ENCODE results near the gene C9orf152. TPM values are rescaled to one million over a fixed set of nuclear protein-coding genes. Genes with fewer than 3 reads are reported as not detected.

The C9orf152 gene
- total and polyA plus RNA-seq, 2 of the 13 experiments (the other 11 are each of a cell fraction or from before 2014, with no cell fraction given): 0.24 to 0.48 TPM

DNA sequence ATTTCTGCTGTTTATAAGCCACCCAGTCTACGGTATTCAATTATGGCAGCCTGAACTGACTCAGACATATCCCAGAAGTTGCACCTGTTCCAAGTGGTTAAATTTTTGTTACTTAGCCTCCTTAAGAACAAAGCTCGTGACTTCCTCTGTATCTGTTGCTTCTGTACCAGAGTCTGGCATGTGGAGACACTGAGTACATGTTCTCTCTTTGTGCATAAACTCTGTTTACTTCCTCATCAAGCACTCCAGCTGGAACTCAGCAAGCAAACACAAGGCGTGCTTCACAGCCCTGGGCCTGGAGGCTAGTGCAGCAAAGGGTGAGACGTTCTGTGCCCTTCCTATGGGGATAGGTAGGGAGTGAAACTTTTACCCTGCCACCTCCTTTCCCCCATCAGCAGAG lies 19.0 kb downstream of the C9orf152 start (continued):
- TF ChIP-seq, protein P1, sequence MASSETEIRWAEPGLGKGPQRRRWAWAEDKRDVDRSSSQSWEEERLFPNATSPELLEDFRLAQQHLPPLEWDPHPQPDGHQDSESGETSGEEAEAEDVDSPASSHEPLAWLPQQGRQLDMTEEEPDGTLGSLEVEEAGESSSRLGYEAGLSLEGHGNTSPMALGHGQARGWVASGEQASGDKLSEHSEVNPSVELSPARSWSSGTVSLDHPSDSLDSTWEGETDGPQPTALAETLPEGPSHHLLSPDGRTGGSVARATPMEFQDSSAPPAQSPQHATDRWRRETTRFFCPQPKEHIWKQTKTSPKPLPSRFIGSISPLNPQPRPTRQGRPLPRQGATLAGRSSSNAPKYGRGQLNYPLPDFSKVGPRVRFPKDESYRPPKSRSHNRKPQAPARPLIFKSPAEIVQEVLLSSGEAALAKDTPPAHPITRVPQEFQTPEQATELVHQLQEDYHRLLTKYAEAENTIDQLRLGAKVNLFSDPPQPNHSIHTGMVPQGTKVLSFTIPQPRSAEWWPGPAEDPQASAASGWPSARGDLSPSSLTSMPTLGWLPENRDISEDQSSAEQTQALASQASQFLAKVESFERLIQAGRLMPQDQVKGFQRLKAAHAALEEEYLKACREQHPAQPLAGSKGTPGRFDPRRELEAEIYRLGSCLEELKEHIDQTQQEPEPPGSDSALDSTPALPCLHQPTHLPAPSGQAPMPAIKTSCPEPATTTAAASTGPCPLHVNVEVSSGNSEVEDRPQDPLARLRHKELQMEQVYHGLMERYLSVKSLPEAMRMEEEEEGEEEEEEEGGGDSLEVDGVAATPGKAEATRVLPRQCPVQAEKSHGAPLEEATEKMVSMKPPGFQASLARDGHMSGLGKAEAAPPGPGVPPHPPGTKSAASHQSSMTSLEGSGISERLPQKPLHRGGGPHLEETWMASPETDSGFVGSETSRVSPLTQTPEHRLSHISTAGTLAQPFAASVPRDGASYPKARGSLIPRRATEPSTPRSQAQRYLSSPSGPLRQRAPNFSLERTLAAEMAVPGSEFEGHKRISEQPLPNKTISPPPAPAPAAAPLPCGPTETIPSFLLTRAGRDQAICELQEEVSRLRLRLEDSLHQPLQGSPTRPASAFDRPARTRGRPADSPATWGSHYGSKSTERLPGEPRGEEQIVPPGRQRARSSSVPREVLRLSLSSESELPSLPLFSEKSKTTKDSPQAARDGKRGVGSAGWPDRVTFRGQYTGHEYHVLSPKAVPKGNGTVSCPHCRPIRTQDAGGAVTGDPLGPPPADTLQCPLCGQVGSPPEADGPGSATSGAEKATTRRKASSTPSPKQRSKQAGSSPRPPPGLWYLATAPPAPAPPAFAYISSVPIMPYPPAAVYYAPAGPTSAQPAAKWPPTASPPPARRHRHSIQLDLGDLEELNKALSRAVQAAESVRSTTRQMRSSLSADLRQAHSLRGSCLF (CRISPR knock-in tag; IDR thresholded peaks at IDR 0.05; ENCODE audit: borderline replicate concordance): no peak
- TF ChIP-seq SP2 (CRISPR knock-in tag; IDR thresholded peaks at IDR 0.05) (no peak), MTF1 (CRISPR knock-in tag; IDR thresholded peaks at IDR 0.05) (no peak), CENPT (CRISPR knock-in tag; IDR thresholded peaks at IDR 0.05; ENCODE audit: low read depth) (no peak), ZKSCAN5 (CRISPR knock-in tag; IDR thresholded peaks at IDR 0.05) (no peak), ZNF879 (CRISPR knock-in tag; IDR thresholded peaks at IDR 0.05) (no peak), XRCC5 (optimal IDR thresholded peaks at IDR 0.05; ENCODE audit: low read length) (no peak), TP53 (CRISPR knock-in tag; conservative IDR thresholded peaks at IDR 0.05) (no peak), MEIS2 (CRISPR knock-in tag; IDR thresholded peaks at IDR 0.05) (no peak), ZFY (CRISPR knock-in tag; IDR thresholded peaks at IDR 0.05) (no peak), CHD2 (IDR thresholded peaks at IDR 0.05; ENCODE audit: low read depth, low read length) (no peak), MXI1 (IDR thresholded peaks at IDR 0.05; ENCODE audit: borderline replicate concordance, low read depth, low read length) (no peak), ZNF605 (CRISPR knock-in tag; IDR thresholded peaks at IDR 0.05) (no peak), NFYB (CRISPR knock-in tag; IDR thresholded peaks at IDR 0.05) (no peak), TOPORS (CRISPR knock-in tag; IDR thresholded peaks at IDR 0.05) (no peak), HNRNPLL (IDR thresholded peaks at IDR 0.05; ENCODE audit: low read depth, low read length, poor library complexity, severe bottlenecking) (no peak), ZNF772 (CRISPR knock-in tag; IDR thresholded peaks at IDR 0.05) (no peak), ETV6 (CRISPR knock-in tag; conservative IDR thresholded peaks at IDR 0.05) (no peak)
- TF ChIP-seq, protein P2, sequence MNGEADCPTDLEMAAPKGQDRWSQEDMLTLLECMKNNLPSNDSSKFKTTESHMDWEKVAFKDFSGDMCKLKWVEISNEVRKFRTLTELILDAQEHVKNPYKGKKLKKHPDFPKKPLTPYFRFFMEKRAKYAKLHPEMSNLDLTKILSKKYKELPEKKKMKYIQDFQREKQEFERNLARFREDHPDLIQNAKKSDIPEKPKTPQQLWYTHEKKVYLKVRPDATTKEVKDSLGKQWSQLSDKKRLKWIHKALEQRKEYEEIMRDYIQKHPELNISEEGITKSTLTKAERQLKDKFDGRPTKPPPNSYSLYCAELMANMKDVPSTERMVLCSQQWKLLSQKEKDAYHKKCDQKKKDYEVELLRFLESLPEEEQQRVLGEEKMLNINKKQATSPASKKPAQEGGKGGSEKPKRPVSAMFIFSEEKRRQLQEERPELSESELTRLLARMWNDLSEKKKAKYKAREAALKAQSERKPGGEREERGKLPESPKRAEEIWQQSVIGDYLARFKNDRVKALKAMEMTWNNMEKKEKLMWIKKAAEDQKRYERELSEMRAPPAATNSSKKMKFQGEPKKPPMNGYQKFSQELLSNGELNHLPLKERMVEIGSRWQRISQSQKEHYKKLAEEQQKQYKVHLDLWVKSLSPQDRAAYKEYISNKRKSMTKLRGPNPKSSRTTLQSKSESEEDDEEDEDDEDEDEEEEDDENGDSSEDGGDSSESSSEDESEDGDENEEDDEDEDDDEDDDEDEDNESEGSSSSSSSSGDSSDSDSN (CRISPR knock-in tag; IDR thresholded peaks at IDR 0.05): no peak
- TF ChIP-seq, protein P3, sequence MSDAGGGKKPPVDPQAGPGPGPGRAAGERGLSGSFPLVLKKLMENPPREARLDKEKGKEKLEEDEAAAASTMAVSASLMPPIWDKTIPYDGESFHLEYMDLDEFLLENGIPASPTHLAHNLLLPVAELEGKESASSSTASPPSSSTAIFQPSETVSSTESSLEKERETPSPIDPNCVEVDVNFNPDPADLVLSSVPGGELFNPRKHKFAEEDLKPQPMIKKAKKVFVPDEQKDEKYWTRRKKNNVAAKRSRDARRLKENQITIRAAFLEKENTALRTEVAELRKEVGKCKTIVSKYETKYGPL (CRISPR knock-in tag; IDR thresholded peaks at IDR 0.05): no peak
- TF ChIP-seq, protein P4, sequence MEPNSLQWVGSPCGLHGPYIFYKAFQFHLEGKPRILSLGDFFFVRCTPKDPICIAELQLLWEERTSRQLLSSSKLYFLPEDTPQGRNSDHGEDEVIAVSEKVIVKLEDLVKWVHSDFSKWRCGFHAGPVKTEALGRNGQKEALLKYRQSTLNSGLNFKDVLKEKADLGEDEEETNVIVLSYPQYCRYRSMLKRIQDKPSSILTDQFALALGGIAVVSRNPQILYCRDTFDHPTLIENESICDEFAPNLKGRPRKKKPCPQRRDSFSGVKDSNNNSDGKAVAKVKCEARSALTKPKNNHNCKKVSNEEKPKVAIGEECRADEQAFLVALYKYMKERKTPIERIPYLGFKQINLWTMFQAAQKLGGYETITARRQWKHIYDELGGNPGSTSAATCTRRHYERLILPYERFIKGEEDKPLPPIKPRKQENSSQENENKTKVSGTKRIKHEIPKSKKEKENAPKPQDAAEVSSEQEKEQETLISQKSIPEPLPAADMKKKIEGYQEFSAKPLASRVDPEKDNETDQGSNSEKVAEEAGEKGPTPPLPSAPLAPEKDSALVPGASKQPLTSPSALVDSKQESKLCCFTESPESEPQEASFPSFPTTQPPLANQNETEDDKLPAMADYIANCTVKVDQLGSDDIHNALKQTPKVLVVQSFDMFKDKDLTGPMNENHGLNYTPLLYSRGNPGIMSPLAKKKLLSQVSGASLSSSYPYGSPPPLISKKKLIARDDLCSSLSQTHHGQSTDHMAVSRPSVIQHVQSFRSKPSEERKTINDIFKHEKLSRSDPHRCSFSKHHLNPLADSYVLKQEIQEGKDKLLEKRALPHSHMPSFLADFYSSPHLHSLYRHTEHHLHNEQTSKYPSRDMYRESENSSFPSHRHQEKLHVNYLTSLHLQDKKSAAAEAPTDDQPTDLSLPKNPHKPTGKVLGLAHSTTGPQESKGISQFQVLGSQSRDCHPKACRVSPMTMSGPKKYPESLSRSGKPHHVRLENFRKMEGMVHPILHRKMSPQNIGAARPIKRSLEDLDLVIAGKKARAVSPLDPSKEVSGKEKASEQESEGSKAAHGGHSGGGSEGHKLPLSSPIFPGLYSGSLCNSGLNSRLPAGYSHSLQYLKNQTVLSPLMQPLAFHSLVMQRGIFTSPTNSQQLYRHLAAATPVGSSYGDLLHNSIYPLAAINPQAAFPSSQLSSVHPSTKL (CRISPR knock-in tag; IDR thresholded peaks at IDR 0.05): peak; percentile 53

All from HepG2 (cell line).